Thoracic aorta (tissue), 2 donors: ENCODE measurements around the gene RPRD1B. TPM values are rescaled to one million over a fixed set of nuclear protein-coding genes. Genes with fewer than 3 reads are reported as not detected.

Source experiments
- ATAC-seq: fragments of 150-250 bp; one replicate; pipeline ENCODE4 v1.8.0; 2017; ENCODE audit warnings: low read depth; ENCODE audit not compliant: insufficient number of reproducible peaks, low FRiP score
- DNase-seq: peaks from one replicate; pipeline ENCODE4 v3.0.0-alpha.2; 2020; ENCODE audit warnings: low spot score
- H3K27ac ChIP-seq, 2 donors: fragments of 200-600 bp; sonication (generic); 1 replicate in 1 of 2; 2 replicates in 1 of 2; pipeline ENCODE4 v1.5.1; 2016; ENCODE audit warnings: mild to moderate bottlenecking in 2 of 2, moderate library complexity in 2 of 2
- H3K27me3 ChIP-seq: fragments of 200-600 bp; sonication (generic); replicated peaks from 2 replicates; pipeline ENCODE4 v1.6.0; 2016; ENCODE audit warnings: mild to moderate bottlenecking; ENCODE audit not compliant: insufficient read depth
- H3K36me3 ChIP-seq: fragments of 200-600 bp; sonication (generic); one replicate; pipeline ENCODE4 v1.5.1; 2016
- H3K4me1 ChIP-seq, 2 donors: fragments of 200-600 bp; sonication (generic); 1 replicate in 1 of 2; 2 replicates in 1 of 2; pipeline versions ENCODE4 v1.5.1 to v1.6.0; 2016; ENCODE audit warnings: low read depth in 2 of 2, mild to moderate bottlenecking in 1 of 2; ENCODE audit not compliant: control insufficient read depth in 1 of 2
- H3K4me3 ChIP-seq: fragments of 200-600 bp; sonication (generic); 2 replicates; pipeline ENCODE4 v1.5.1; 2016; ENCODE audit warnings: mild to moderate bottlenecking
- H3K9me3 ChIP-seq: fragments of 200-600 bp; sonication (generic); 2 replicates; pipeline ENCODE4 v1.5.1; 2016
- CTCF ChIP-seq: fragments of 200-600 bp; sonication (generic); IDR thresholded peaks from one replicate; pipeline ENCODE4 v1.5.1; 2019; ENCODE audit warnings: antibody characterized with exemption
- total RNA-seq, 2 donors: library from RNA; depleted of rRNA; stranded (reverse); fragments of >200 nt; gene quantifications; one replicate each; pipeline versions ENCODE4 v1.1.0 to v1.2.3, GENCODE V29; 2016

The RPRD1B gene
- total RNA-seq, 2 donors from 2014 or later: 22.3 to 77.7 TPM

GRCh38 chr20:37987602-37988290 is 45.8 kb upstream of the RPRD1B start:
- no peaks in the 10 kb centered on the region for H3K27me3 ChIP-seq
- TF ChIP-seq CTCF: no peak
- no peak for DNase-seq
- no peak overlapping the region for H3K4me3 ChIP-seq
- peaks cover 16 to 46% of the 10 kb centered on the region in 2 donors for H3K4me1 ChIP-seq
- peaks cover 5% of the 10 kb centered on the region for H3K36me3 ChIP-seq
- H3K27ac ChIP-seq: peak overlapping the region; percentile 35 to 50
- H3K9me3 ChIP-seq: no peaks in the 10 kb centered on the region
- no peak for ATAC-seq

- Histone ChIP-seq H3K36me3 (no peaks in the 10 kb centered on the region), H3K27ac (peak overlapping the region; percentile 35 to 50), H3K9me3 (no peaks in the 10 kb centered on the region), H3K4me1 (peaks cover 16 to 50% of the 10 kb centered on the region in 2 donors), H3K4me3 (no peak overlapping the region), H3K27me3 (no peaks in the 10 kb centered on the region)
- TF ChIP-seq CTCF: no peak
- DNase-seq: no peak
- no peak for ATAC-seq
Observed at GRCh38 chr20:37988306-37988954, 45.1 kb upstream of the RPRD1B start.

GRCh38 chr20:37989601-37990295 is 43.8 kb upstream of the RPRD1B start:
- H3K27me3 ChIP-seq: no peaks in the 10 kb centered on the region
- H3K27ac ChIP-seq: no peak overlapping the region
- H3K36me3 ChIP-seq: peaks cover 3% of the 10 kb centered on the region
- DNase-seq (no peak), ATAC-seq (no peak)
- H3K9me3 ChIP-seq: no peaks in the 10 kb centered on the region
- no peak overlapping the region for H3K4me3 ChIP-seq
- peaks cover 16 to 45% of the 10 kb centered on the region in 2 donors for H3K4me1 ChIP-seq
- no peak for TF ChIP-seq CTCF

GRCh38 chr20:37990571-37991151 is 42.9 kb upstream of the RPRD1B start:
- no peak overlapping the region for H3K27ac ChIP-seq
- no peaks in the 10 kb centered on the region for H3K27me3 ChIP-seq
- H3K9me3 ChIP-seq: no peaks in the 10 kb centered on the region
- no peak for ATAC-seq
- H3K4me1 ChIP-seq: peaks cover 15 to 37% of the 10 kb centered on the region in 2 donors
- no peak for TF ChIP-seq CTCF
- H3K4me3 ChIP-seq: no peak overlapping the region
- H3K36me3 ChIP-seq: peaks cover 6% of the 10 kb centered on the region
- DNase-seq: no peak
